B cell (primary cell): ENCODE measurements around the gene MMAB. TPM values are rescaled to one million over a fixed set of nuclear protein-coding genes. Genes with fewer than 3 reads are reported as not detected.

ENCODE experiments used
- ATAC-seq: fragments of 200-7000 bp; cut with Tn5 transposase; one replicate; pipeline ENCODE4 v1.10.0; 2021; ENCODE audit warnings: low read depth, mild to moderate bottlenecking, moderate number of reproducible peaks, moderate library complexity
- CTCF ChIA-PET: fragments of 350-600 bp; sonication (Branson Sonifier 250); formaldehyde crosslinking; loops from one replicate; lab custom pipeline; 2021; ENCODE audit warnings: antibody characterized with exemption, inconsistent platforms; lab: Charles Lee
- POLR2A ChIA-PET: fragments of 350-600 bp; sonication (Branson Sonifier 250); formaldehyde crosslinking; loops from one replicate; lab custom pipeline; 2021; ENCODE audit warnings: antibody characterized with exemption; lab: Charles Lee
- DNase-seq: peaks from one replicate; pipeline ENCODE4 v3.0.0; 2013
- H2AFZ ChIP-seq: 2 replicates; pipeline ENCODE4 v1.6.1; 2012; ENCODE audit warnings: mild to moderate bottlenecking, low read depth, low read length; ENCODE audit not compliant: insufficient read depth, poor library complexity, severe bottlenecking
- H3K27ac ChIP-seq, 2 donors: 1 replicate in 1 of 2; 2 replicates in 1 of 2; pipeline ENCODE4 v1.5.1; 2012 to 2013; ENCODE audit warnings: low read length in 2 of 2, mild to moderate bottlenecking in 2 of 2, moderate library complexity in 1 of 2
- H3K27me3 ChIP-seq, 4 experiments: fragments of 200-600 bp in 1 of 4; sonication (generic) in 1 of 4; replicated peaks in 1 of 4; 1 replicate in 2 of 4; 2 replicates in 2 of 4; pipeline versions ENCODE4 v1.6.1 to v1.7.0; 2013 to 2016; ENCODE audit warnings: low read length in 3 of 4, mild to moderate bottlenecking in 2 of 4, mixed read lengths in 1 of 4, moderate library complexity in 1 of 4; ENCODE audit not compliant: insufficient read depth in 4 of 4, control insufficient read depth in 3 of 4; ENCODE audit errors: control extremely low read depth in 1 of 4
- H3K36me3 ChIP-seq, 2 experiments: replicated peaks in 1 of 2; 1 replicate in 1 of 2; 2 replicates in 1 of 2; pipeline versions ENCODE4 v1.6.1 to v1.7.1; 2013; ENCODE audit warnings: low read length in 1 of 2; ENCODE audit not compliant: insufficient read depth in 2 of 2, control insufficient read depth in 1 of 2; ENCODE audit errors: control extremely low read depth in 1 of 2, extremely low read depth in 1 of 2
- H3K4me1 ChIP-seq, 2 donors: fragments of 200-600 bp in 1 of 2; sonication (generic) in 1 of 2; 1 replicate in 1 of 2; 2 replicates in 1 of 2; pipeline versions ENCODE4 v1.5.1 to v1.6.1; 2013 to 2017; ENCODE audit warnings: low read length in 2 of 2; ENCODE audit not compliant: control insufficient read depth in 2 of 2, insufficient read depth in 2 of 2
- H3K4me2 ChIP-seq: replicated peaks from 2 replicates; pipeline ENCODE3; 2012; ENCODE audit warnings: mild to moderate bottlenecking, low read depth, low read length; ENCODE audit not compliant: poor library complexity, severe bottlenecking
- H3K4me3 ChIP-seq, 5 experiments: fragments of 200-600 bp in 1 of 5; sonication (generic) in 1 of 5; 1 replicate in 3 of 5; 2 replicates in 2 of 5; pipeline versions ENCODE4 v1.5.1 to v1.7.0; 2011 to 2016; ENCODE audit warnings: low read length in 4 of 5, mild to moderate bottlenecking in 4 of 5, low read depth in 2 of 5, control low read depth in 1 of 5, moderate library complexity in 1 of 5; ENCODE audit not compliant: insufficient read depth in 1 of 5; ENCODE audit errors: control extremely low read depth in 1 of 5, extremely low read depth in 1 of 5
- H3K79me2 ChIP-seq: fragments of 200-600 bp; sonication (generic); one replicate; pipeline ENCODE4 v1.6.0; 2016; ENCODE audit warnings: low read length; ENCODE audit not compliant: control insufficient read depth, insufficient read depth
- H3K9ac ChIP-seq: fragments of 200-600 bp; sonication (generic); 2 replicates; pipeline ENCODE4 v1.6.1; 2017; ENCODE audit warnings: mild to moderate bottlenecking, low read length, moderate library complexity
- H3K9me3 ChIP-seq, 3 donors: one replicate each; pipeline versions ENCODE4 v1.6.1 to v1.7.1; 2013; ENCODE audit warnings: low read length in 2 of 3; ENCODE audit not compliant: control insufficient read depth in 2 of 3, insufficient read depth in 1 of 3; ENCODE audit errors: control extremely low read depth in 1 of 3
- H4K20me1 ChIP-seq: 2 replicates; pipeline ENCODE4 v1.6.0; 2012; ENCODE audit warnings: mild to moderate bottlenecking, low read length; ENCODE audit not compliant: insufficient read depth, control insufficient read depth, poor library complexity, severe bottlenecking
- H3K27ac Mint-ChIP-seq: one replicate; pipeline ENCODE4 v1.8.0; 2021; ENCODE audit warnings: mixed read lengths
- H3K27me3 Mint-ChIP-seq: one replicate; pipeline ENCODE4 v1.8.0; 2021; ENCODE audit warnings: mixed read lengths
- H3K4me1 Mint-ChIP-seq: one replicate; pipeline ENCODE4 v1.8.0; 2021; ENCODE audit warnings: mixed read lengths
- H3K4me3 Mint-ChIP-seq: one replicate; pipeline ENCODE4 v1.8.0; 2021; ENCODE audit warnings: mixed read lengths
- H3K9me3 Mint-ChIP-seq: one replicate; pipeline ENCODE4 v1.8.0; 2022; ENCODE audit warnings: mixed read lengths; ENCODE audit not compliant: insufficient read depth
- CTCF ChIP-seq: fragments of 200-600 bp; IDR thresholded peaks from one replicate; pipeline ENCODE4 v1.8.0; 2022; ENCODE audit warnings: antibody characterized with exemption, mild to moderate bottlenecking
- EZH2 ChIP-seq: IDR thresholded peaks from 2 replicates; pipeline ENCODE4 v1.6.1; 2012; ENCODE audit warnings: borderline replicate concordance, low read depth, mild to moderate bottlenecking, moderate library complexity, low read length; ENCODE audit not compliant: insufficient read depth, poor library complexity, severe bottlenecking
- WGBS: methylation state at CpG from one replicate; pipeline ENCODE4 v1.1.5; 2013; ENCODE audit warnings: missing lambda C conversion rate; ENCODE audit not compliant: insufficient coverage; 5-methylcytosine and 5-hydroxymethylcytosine counted together
- intact Hi-C: fragments of 100-400 bp; cut with micrococcal nuclease; formaldehyde crosslinking; loops from one replicate; pipeline ENCODE4 v1.10.0; 2022
- polyA plus RNA-seq: library from polyadenylated mRNA; depleted of rRNA; stranded (reverse); fragments of >200 nt; gene quantifications from 2 replicates; pipeline ENCODE4 v1.2.3, GENCODE V29; 2012
- total RNA-seq, 2 donors: library from RNA; stranded (reverse); fragments of 120-200 nt in 1 of 2; gene quantifications; 1 replicate in 1 of 2; 2 replicates in 1 of 2; pipeline versions ENCODE4 v1.2.3 to v1.2.4, GENCODE V29; 2013 to 2022

The MMAB gene
- total and polyA plus RNA-seq, 2 donors (not counting 1 experiment from before 2014, with no cell fraction given), result 15.0 to 20.5 TPM

- Histone ChIP-seq H3K4me1 (no peaks in the 10 kb centered on the region), H3K36me3 (peaks cover 0 to 35% of the 10 kb centered on the region in 2 experiments), H2AFZ (no peak overlapping the region), H3K4me3 (no peak overlapping the region), H3K9ac (no peak overlapping the region), H4K20me1 (no peaks in the 10 kb centered on the region), H3K4me2 (no peak overlapping the region), H3K27ac (no peak overlapping the region), H3K9me3 (peaks cover 0 to 22% (median 0%) of the 10 kb centered on the region in 3 donors), H3K79me2 (no peaks in the 10 kb centered on the region), H3K27me3 (no peaks in the 10 kb centered on the region)
- ATAC-seq, result no peak
- Mint-ChIP-seq H3K27me3 (no peaks in the 10 kb centered on the region), H3K4me1 (no peaks in the 10 kb centered on the region), H3K27ac (no peak overlapping the region), H3K9me3 (peaks cover 2% of the 10 kb centered on the region), H3K4me3 (no peak overlapping the region)
- TF ChIP-seq EZH2 (no peak), CTCF (no peak)
- CTCF ChIA-PET, result no interaction called here
- WGBS, result 92% methylated on average over 8 of the region's 8 CpGs
- intact Hi-C loops, result no loop called here
- POLR2A ChIA-PET, result no interaction called here
- DNase-seq, result no peak
Observed at GRCh38 chr12:109566424-109566823, 6.9 kb downstream of the MMAB start.

DNA sequence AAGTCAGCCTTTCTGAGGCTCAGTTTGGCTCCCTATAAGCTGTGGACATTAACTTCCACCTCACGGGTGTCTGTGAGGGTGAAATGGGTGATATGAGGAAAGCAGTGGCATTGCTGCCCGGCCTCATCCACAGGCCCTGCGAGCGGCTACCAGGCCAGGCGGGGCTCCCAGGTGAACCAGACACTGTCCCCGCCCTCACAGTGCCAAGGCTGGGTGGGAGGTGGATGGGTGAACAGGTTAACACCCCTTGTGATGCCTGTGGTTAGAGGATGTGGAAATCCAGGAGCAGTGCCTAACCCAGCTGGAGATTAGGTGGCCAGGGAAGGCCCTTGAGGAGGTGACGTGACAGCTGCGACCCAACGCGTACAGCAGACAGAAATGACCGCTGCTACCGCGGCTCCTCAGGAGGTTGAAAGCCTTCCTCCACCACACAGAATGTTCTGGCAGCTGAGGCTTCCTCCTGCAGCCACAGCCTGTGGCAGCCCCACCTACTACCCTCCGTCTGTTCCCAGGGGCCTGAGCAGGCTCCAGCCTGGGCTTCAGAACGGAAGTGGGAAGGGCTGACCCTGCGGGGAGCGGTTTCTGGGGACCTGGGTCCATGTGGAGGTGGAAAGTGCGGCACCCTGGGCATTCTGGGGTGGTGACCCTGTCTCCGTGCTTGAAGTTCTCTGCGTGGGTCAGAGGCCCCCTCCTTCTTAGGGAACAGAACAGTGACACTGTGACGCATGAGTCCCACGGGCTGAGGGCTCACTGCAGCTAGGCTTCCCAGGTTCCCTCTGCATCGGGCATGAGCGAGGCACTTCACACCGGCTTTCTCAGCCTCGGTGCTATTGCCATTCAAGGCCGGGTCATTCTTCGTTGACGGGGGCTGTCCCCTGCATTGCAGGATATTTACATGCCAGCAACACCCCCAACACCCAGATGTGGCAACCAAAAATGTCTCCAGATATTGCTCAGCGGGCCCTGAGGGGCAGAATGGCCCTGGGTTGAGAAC, 9.7 kb downstream of the MMAB start:
- H3K9ac ChIP-seq, result no peak overlapping the region
- ChIA-PET CTCF (no interaction called here), POLR2A (no interaction called here)
- ATAC-seq, result no peak
- DNase-seq, result no peak
- no peaks in the 10 kb centered on the region for H3K79me2 ChIP-seq
- no peak overlapping the region for H3K27ac Mint-ChIP-seq
- H3K4me1 ChIP-seq, result no peaks in the 10 kb centered on the region
- no peaks in the 10 kb centered on the region for H3K4me1 Mint-ChIP-seq
- H3K9me3 Mint-ChIP-seq, result peaks cover 2% of the 10 kb centered on the region
- no peaks in the 10 kb centered on the region for H4K20me1 ChIP-seq
- H2AFZ ChIP-seq, result no peak overlapping the region
- intact Hi-C loops, result no loop called here
- H3K4me3 Mint-ChIP-seq, result no peak overlapping the region
- H3K4me2 ChIP-seq, result no peak overlapping the region
- H3K4me3 ChIP-seq, result no peak overlapping the region
- TF ChIP-seq CTCF (no peak), EZH2 (no peak)
- peaks cover 0 to 22% (median 0%) of the 10 kb centered on the region in 3 donors for H3K9me3 ChIP-seq
- WGBS, result 94% methylated on average over 29 of the region's 30 CpGs
- no peak overlapping the region for H3K27ac ChIP-seq
- H3K27me3 Mint-ChIP-seq, result no peaks in the 10 kb centered on the region
- H3K27me3 ChIP-seq, result no peaks in the 10 kb centered on the region
- peaks cover 0 to 29% of the 10 kb centered on the region in 2 experiments for H3K36me3 ChIP-seq
